BJ (cell line): Measurements from ENCODE around the gene MYLK2. TPM values are rescaled to one million over a fixed set of nuclear protein-coding genes. Genes with fewer than 3 reads are reported as not detected.

ENCODE experiments used
- CTCF ChIA-PET: fragments of 350-600 bp; formaldehyde crosslinking; extraction: SDS; loops from one replicate; lab custom pipeline; 2021; ENCODE audit warnings: antibody characterized with exemption, inconsistent platforms; lab: Yijun Ruan, JAX
- POLR2A ChIA-PET: fragments of 300-600 bp; sonication (Branson Sonifier 250); formaldehyde crosslinking; extraction: SDS; loops from one replicate; lab custom pipeline; 2021; ENCODE audit warnings: antibody characterized with exemption; lab: Charles Lee
- DNase-seq: peaks from one replicate; pipeline ENCODE4 v3.0.0-alpha.2; 2011; ENCODE audit warnings: low read depth
- H3K27me3 ChIP-seq: 2 replicates; pipeline ENCODE4 v1.6.0; 2011; ENCODE audit warnings: low read length; ENCODE audit not compliant: control insufficient read depth, insufficient read depth
- H3K36me3 ChIP-seq: 2 replicates; pipeline ENCODE4 v1.5.1; 2011; ENCODE audit warnings: low read length; ENCODE audit not compliant: control insufficient read depth, insufficient read depth
- H3K4me3 ChIP-seq: 2 replicates; pipeline ENCODE4 v1.5.1; 2011; ENCODE audit warnings: low read depth, mild to moderate bottlenecking, control low read depth, low read length
- CTCF ChIP-seq: IDR thresholded peaks from 2 replicates; pipeline ENCODE4 v1.5.1; 2011; ENCODE audit warnings: low read depth, mild to moderate bottlenecking, control low read depth, inconsistent platforms, low read length, moderate library complexity; ENCODE audit not compliant: insufficient read depth
- polyA plus RNA-seq: library from polyadenylated mRNA; depleted of rRNA; stranded (reverse); fragments of >200 nt; gene quantifications from 2 replicates; pipeline ENCODE4 v1.2.3, GENCODE V29; 2011

The MYLK2 gene
- polyA plus RNA-seq, 1 experiment: 0.10 TPM

DNA sequence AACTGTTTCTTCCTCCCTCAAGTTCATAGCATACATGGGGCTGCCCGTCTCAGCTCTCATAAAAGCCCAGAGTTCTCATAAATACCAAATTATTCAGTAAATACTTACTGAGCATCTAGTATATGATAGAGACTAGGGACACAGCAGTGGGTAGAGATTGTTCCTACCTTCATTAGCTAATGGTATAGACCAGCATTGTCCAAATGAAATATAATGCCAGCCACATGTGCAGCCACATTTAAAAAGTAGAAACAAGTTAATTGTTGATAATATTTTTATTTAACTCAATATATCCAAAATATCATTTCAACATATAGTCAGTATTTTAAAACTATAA is 52.4 kb downstream of the MYLK2 start:
- ChIA-PET CTCF (interaction anchor here (0.8 to 2.9 kb wide), 5 partner anchors 11 to 48 kb away, joined by 3 to 8 read pairs (median 5); no protein-coding TSS in a partner anchor), POLR2A (interaction anchor here (0.7 kb wide), 1 partner anchor 86 kb away, joined by 3 read pairs; no protein-coding TSS in a partner anchor)
- TF ChIP-seq CTCF: no peak
- DNase-seq: no peak
- Histone ChIP-seq H3K27me3 (peaks cover 31% of the 10 kb centered on the region), H3K4me3 (no peak overlapping the region), H3K36me3 (no peaks in the 10 kb centered on the region)

- Histone ChIP-seq H3K4me3 (no peak overlapping the region), H3K27me3 (peaks cover 31% of the 10 kb centered on the region), H3K36me3 (no peaks in the 10 kb centered on the region)
- TF ChIP-seq CTCF: no peak
- CTCF ChIA-PET: interaction anchor here (1.7 to 2.9 kb wide), 3 partner anchors 18 to 49 kb away, joined by 5 to 8 read pairs (median 6); no protein-coding TSS in a partner anchor
- DNase-seq: no peak
- POLR2A ChIA-PET: interaction anchor here (0.7 kb wide), 1 partner anchor 85 kb away, joined by 3 read pairs; no protein-coding TSS in a partner anchor
Observed at GRCh38 chr20:31872406-31872805, 53.2 kb downstream of the MYLK2 start.

GRCh38 chr20:31875671-31876070 is 56.5 kb downstream of the MYLK2 start:
- DNase-seq: no peak
- Histone ChIP-seq H3K36me3 (no peaks in the 10 kb centered on the region), H3K27me3 (peaks cover 18% of the 10 kb centered on the region), H3K4me3 (no peak overlapping the region)
- ChIA-PET POLR2A (no interaction called here), CTCF (no interaction called here)
- TF ChIP-seq CTCF: no peak

DNA sequence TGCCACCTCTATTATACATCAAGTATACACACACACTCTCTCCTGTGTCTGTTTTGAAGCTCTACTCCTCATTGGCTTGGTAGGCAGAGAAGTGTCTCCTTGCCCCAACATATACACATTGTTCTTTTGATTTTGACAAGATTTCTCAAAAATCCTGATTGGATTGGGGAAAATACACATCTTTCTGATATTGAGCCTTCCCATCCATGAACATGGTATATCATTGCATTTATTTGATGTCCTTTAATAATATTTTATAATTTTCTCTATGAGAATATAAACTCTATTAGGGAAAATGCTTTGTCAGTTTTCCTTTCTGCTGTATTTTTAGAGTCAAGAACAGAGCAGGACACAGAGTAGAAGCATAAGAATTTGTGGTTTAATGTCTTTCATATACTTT is 58.5 kb downstream of the MYLK2 start:
- ChIA-PET POLR2A (no interaction called here), CTCF (interaction anchor here (1.5 kb wide), 1 partner anchor 31 kb away, joined by 5 read pairs; no protein-coding TSS in a partner anchor)
- no peak for TF ChIP-seq CTCF
- Histone ChIP-seq H3K36me3 (no peaks in the 10 kb centered on the region), H3K27me3 (peaks cover 8% of the 10 kb centered on the region), H3K4me3 (no peak overlapping the region)
- no peak for DNase-seq

DNA sequence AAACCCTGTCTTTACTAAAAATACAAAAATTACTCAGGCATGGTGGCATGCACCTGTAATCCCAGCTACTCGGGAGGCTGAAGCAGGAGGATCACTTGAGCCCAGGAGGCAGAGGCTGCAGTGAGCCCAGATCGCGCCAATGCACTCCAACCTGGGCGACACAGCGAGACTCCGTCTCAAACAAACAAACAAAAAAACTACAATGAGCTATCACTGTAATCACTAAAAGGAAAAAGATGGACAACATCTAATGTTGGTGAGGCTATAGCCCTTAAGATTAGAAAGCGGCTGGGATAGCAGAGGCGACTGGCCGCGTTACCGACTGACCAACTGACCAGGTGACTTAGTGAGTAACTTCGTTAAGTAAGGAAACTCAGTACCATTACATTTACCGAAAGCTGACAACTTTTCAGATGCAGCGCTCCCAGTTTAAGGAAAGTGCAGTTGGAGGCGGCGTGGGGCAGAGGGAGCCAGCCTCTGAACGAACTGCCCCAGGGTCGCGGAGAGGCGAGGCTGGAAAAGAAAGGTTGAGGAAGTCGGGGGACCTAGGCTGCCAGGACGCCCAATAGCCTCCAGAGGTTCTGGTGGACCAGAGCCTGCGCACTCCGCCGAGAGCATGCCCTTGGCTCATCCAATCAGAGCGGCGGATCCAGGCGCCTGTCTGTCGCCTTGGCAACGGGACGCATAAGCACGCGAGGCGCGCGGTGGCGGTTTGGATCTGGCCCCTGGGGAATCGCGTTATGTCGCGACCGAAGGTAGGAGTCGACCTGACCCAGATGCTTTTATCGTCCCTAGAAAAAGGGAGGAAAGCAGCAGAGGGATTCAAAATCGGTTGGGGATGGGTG is 60.2 kb downstream of the MYLK2 start:
- DNase-seq: peak; percentile 69
- peak overlapping the region; percentile 62 for H3K4me3 ChIP-seq
- H3K36me3 ChIP-seq: no peaks in the 10 kb centered on the region
- POLR2A ChIA-PET: no interaction called here
- TF ChIP-seq CTCF: no peak
- CTCF ChIA-PET: interaction anchor here (0.8 to 1.7 kb wide), 4 partner anchors 27 to 213 kb away, joined by 3 to 5 read pairs (median 4); partner anchors contain the start of gene PDRG1
- H3K27me3 ChIP-seq: peaks cover 3% of the 10 kb centered on the region
